EH (cell line): ENCODE data around the gene IRF3.

Experiments used
- DNase-seq: peaks from one replicate; pipeline ENCODE4 v3.0.0-alpha.2; 2015; ENCODE audit warnings: low read depth

Gene IRF3

GRCh38 chr19:49665351-49666119, at the start of gene IRF3, which contains the start of gene BCL2L12:
Gene IRF3 (minus strand): TSS chr19:49665857. CDS start chr19:49664838, 1,019 bp downstream.
Gene BCL2L12 (plus strand): TSS chr19:49665933. CDS start chr19:49666693, 760 bp downstream.
- DNase-seq, result peak; percentile 97

- peak; percentile 19 for DNase-seq
These were observed 47.7 kb upstream of the IRF3 start for GRCh38 chr19:49713236-49713845.

DNA sequence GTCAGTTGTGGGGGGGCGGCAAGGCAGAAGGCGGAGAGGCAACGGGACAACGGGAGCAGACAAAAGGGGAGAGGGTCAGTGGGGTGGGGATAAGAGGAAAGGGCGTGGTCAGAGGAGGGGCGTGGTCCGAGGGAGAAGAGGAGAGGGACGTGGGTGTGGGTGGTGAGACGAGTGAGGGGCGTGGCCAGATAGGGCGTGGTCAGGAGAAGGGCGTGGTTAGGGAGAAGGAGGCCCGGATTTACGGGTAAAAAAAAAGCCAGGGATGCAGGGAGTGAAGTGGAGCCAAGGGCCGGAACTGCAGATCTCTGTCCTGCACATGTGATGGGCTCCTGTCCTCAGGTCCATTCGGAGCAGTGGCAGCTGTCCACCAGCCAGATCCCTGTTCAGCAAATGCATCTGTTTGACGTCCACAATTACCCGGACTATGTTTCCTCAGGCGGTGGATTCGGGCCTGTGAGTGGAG, 46.8 kb upstream of the IRF3 start:
- DNase-seq, result peak; percentile 95

- peak; percentile 81 for DNase-seq
These were observed 44.8 kb upstream of the IRF3 start for GRCh38 chr19:49710372-49710951.

DNA sequence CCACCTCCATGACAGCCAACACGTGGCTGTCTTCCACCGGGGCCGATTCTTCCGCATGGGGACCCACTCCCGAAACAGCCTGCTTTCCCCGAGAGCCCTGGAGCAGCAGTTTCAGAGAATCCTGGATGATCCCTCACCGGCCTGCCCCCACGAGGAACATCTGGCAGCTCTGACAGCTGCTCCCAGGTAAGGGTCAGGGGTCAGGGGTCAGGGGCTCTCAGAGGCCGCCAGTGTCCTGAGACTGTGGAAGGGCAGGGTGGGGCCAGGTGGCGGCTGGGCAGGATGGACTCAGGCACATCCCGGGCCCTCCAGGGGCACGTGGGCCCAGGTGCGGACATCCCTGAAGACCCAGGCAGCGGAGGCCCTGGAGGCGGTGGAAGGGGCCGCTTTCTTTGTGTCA, 40.3 kb upstream of the IRF3 start:
- DNase-seq, result no peak

GRCh38 chr19:49704888-49705642, 39.4 kb upstream of the IRF3 start:
- DNase-seq, result no peak

DNA sequence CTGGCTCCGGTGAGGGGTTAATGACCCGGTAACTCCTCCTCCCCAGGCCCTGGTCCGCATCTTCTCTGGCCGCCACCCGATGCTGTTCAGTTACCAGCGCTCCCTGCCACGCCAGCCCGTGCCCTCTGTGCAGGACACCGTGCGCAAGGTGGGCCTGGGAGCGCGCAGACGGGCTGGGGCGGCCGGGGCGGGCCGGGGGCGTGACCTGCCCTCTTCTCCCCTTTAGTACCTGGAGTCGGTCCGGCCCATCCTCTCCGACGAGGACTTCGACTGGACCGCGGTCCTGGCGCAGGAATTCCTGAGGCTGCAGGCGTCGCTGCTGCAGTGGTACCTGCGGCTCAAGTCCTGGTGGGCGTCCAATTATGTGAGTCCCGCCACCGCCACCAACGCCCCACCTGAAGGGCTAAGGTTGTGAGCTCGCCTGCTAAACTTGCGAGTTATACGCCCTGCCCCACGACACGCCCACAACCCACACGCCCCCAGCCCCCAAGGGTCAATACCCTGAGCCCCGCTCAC, 35.7 kb upstream of the IRF3 start:
- DNase-seq, result no peak

DNA sequence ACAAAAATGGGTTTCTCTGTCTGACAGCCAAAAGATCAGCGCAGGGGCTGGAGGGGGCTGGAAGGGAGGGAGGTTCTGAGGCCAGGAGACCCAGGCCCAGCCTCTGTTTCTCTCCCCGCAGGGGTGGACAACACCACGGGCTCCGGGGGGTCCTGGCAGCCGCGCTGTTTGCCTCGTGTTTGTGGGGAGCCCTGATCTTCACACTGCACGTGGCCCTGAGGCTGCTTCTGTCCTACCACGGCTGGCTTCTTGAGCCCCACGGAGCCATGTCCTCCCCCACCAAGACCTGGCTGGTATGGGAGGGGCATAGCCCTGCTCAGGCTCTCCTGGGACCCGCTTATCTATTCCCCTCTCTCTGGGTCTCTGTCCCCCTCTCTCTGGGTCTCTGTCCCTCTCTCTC, 34.9 kb upstream of the IRF3 start:
- no peak for DNase-seq

DNA sequence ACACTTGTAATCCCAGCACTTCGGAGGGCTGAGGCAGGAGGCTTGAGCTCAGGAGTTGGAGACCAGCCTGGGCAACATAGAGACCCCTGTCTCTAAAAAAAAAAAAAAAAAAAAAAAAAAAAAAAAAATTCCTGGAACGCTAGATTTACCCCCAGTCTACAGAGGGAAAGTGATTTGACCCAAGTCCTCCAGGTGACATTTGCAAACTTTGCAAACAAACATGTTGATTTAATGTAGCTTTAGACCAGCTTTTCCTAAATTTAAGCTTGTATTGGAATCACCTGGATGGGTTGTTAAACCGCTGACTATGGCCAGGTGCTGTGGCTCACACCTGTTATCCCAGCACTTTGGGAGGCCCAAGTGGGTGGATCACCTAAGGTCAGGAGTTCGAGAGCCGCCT, 33.7 kb upstream of the IRF3 start:
- no peak for DNase-seq

GRCh38 chr19:49696865-49697264, 31.2 kb upstream of the IRF3 start:
- DNase-seq, result no peak

DNA sequence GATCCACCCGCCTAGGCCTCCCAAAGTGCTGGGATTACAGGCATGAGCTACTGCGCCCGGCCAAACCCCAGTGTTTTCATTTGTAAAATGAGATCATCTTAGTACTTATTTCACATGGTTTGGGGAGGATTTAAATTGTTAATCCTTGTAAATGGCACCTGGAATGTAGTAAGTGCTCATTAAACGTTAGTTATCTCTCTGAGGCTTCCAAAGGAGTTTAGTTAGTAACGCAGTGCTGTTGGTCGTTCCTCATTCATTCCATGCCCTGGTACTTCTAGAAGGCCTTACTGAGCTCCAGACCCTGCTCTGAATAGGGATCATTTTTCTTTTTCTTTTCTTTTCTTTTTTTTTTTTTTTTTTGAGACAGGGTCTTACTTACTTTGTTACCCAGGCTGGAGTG, 30.5 kb upstream of the IRF3 start:
- no peak for DNase-seq

DNA sequence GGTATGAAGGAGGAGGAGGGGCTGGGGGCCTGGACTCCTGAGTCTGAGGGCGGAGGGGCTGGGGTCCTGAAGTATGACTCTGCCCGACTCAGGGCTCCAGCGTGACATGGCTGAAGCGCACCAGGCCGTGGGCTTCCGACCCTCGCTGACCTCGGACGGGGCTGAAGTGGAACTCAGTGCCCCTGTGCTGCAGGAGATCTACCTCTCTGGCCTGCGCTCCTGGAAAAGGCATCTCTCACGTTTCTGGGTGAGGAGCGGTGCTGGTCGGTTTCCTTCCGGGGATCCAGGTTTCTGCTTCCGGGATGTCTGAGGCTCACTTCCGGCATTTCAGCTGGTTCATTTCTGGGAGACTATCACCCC, 26.5 kb upstream of the IRF3 start:
- no peak for DNase-seq

DNA sequence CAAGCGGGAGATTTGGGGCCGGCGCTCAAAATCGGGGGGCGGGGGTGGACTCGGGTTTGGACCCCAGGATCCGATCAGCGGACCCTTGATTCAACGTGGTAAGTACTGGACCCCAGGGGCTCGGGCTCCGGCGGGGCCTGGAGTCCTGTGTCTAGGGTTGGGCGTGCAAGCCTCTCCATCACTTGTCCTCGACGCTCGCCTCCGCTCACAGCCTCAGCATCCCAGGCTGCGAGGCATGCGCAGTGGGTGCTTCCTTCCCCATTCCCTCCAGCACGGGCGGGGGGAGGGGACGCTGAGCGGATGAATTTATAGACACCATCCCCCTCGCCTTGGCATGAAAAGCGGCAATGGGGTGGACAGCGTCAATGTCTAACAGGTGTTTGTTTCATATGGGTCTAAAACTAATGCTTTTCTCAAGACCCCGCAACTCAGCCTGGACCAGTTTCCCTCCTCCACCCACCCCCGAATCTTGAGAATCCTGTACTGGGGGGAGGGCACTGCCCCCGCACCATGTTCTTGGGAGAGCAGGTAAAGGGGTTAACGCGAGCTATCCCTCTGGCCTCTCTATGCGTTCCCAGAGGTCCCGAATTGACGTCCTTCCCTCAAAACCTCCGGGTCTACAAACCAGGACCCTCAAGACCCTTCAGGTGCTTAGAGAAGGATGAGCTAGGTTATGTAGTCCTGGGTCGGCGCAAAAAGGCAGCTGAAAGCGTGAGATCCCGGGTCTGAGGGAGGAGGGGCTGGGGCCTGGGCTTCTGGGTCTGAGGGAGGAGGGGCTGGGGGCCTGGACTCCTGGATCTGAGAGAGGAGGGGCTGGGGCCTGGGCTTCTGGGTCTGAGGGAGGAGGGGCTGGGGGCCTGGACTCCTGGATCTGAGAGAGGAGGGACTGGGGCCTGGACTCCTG, 25.8 kb upstream of the IRF3 start:
- DNase-seq, result peak; percentile 85

GRCh38 chr19:49690656-49691242, 25.1 kb upstream of the IRF3 start, which contains the start of gene CPT1C:
Gene CPT1C (plus strand): TSS chr19:49691116. CDS start chr19:49692253, 1,137 bp downstream.
- DNase-seq, result peak; percentile 90

- DNase-seq, result peak; percentile 24
These were observed 24.5 kb upstream of the IRF3 start for GRCh38 chr19:49690079-49690655.

DNA sequence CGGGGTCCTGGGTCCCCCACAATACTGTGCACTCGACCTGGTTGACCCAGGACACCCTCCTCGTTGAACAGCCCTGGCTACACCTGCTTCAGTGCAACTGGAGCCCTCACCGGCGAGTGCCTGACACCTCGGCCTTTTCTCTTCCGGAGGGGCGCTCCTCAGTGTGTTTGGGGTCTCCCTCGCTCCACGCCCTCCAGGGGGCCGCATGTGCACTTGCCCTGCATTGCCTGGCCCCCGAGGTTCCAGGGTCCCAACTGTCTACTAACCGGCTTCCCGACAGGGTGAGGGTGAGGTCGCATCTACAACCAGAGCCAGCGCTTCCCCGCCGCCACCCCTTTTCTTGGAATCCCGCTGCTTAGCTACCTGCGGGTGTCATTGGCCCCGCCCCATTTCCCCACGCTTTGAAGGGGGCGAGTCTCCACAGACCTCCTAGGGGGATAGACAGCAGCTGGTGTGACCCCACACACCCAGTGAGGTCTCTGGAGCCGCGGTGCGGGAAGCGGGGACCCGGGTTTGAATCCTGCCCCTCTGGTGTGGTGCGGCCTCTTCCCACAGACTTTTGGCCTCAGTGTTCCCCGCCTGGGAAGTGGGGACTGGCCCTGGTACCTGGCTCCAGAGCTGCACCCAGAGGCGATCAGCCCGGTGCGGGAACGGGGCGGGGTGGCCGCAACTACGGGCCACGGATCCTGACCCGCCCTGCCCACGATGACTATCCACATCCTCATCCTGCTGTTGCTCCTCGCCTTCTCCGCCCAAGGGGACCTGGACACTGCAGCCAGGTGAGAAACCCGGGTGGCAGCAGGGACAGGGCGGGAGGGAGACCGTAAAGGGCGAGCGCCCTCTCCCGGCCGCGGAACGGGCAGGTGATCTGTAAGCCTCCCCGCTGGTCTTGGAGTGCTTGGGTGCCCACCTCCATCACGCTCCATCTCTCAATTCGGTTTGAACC, 23.7 kb upstream of the IRF3 start, which contains the start of gene ADM5:
Gene ADM5, plus strand, starts transcription at position 462 of the 946 bp plus-strand sequence. Its CDS starts 244 bp downstream, at position 706.
- DNase-seq, result peak; percentile 28

DNA sequence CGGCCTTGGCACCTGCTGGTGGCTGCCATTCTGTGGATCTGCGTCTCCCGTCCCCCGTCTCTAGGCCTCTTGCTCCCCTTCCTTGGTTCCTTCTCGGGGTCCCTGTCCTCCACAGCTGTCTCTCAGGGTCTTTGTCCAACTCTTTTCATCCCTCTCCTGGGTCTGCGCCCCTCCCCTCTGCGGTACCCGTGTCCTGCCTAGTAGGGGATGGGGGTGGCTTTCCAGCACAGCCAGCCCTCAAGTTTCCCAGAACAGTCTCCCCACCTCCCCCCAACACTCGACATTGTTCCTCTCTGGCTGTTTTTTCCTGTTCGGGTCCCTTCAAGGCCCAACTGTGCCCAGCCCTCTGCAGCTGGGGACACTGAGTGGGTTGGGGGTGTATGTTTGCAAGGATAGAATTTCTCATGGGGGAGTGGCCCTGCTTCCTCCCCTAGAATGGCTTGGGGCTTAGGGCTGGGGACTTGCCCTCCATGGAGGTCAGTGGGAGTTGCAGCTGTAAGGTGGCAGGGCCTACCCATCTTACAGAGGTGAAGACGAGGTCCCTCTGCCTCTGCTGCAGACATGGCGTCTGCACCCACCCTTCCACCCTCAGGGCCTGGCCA, 23.0 kb upstream of the IRF3 start:
- DNase-seq, result no peak

DNA sequence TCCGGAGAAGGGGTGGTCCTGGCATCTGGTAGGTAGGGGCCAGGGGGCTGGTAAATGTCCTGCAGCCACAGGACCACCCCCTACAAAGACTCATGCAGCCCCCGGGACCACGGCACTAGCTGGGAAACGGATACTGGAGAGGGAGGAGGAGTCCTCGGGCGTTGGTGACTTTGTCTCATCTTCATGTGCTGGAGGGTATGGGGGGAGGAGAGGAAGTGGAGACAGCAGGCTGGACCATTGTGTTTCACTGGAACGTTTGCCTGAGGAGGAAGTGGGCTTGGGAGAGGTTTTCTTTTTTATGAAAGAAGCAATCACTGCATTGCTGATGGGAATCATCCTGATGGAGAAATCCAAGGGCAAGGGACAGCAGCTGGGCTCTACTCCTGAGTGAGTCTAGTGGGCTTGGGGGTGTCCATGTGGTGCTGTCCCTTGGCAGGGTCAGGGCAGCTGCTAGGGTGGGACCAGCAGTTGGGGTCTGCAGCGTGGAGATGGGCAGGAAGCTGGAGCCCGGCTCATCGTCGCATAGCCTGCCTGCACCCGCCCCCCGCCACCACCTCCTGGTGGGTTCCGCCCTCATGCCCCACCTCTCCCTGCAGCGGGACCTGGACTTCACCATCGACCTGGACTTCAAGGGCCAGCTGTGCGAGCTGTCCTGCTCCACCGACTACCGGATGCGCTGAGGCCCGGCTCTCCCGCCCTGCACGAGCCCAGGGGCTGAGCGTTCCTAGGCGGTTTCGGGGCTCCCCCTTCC, 22.1 kb upstream of the IRF3 start:
- peak; percentile 72 for DNase-seq
